HG03432 (cell line): ENCODE measurements around the gene NPB.

ENCODE experiments used
- ATAC-seq: cut with Tn5 transposase; IDR thresholded peaks from one replicate; pipeline ENCODE4 v1.9.1; 2021; ENCODE audit warnings: mild to moderate bottlenecking, moderate library complexity; ENCODE audit not compliant: unreplicated experiment

NPB gene

DNA sequence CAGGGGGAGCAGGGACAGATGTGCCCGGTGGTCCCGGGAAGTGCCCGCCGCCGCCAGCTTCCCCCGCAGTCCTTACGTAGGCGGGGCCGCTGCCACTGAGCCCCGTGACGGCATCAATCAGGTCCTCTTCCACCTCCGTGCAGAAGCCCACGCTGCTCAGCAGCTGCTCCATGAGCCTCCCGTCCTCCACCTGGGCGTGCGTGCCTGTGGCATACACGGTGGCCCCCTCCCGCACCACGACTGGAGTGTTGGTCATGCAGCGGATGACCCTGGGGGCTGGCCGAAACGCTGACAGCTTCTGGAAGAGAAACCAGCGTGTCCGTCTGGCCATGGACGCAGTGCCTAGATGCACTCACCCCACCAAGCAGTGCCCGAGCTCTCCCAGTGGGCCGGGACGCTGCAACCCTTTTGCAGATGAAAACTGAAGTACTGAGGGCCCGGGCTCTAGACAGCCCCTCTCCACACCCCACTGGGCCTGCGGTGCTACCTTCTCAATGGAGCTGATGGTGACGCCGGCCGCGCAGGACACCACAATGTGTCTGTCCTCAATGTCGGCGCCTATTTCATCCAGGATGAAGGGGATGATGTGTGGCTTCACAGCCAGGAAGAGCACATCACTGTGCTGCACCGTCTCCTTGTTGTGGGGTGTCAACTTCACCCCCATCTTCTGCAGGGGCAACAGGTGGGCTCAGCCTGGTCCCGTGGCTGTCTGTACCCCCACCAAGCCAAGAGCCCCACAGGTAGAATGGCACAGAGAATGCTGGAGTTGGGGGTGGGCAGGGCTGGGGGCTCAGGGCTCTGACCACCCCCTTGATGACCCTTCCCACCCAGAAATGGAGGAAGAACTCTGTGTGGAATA is 33.0 kb downstream of the NPB start:
- ATAC-seq, result no peak

DNA sequence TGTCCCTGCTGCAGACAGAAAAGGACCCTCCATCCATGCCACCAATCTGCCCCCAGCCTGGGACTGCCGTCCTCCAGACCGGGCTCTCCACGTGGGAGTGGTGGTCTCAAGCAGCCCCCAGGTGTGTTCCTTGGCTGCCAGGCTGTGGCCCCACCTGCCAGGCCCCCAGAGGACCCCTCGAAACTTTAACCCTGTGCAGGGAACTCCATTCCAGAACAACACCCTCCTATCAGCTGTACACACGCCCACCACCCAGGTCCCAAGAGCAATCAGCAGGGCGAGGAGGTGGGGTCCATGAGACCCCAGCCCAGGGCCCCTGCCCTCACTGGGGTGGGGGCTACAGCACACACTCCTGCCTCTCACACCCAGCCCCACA is 33.7 kb downstream of the NPB start:
- ATAC-seq, result no peak

DNA sequence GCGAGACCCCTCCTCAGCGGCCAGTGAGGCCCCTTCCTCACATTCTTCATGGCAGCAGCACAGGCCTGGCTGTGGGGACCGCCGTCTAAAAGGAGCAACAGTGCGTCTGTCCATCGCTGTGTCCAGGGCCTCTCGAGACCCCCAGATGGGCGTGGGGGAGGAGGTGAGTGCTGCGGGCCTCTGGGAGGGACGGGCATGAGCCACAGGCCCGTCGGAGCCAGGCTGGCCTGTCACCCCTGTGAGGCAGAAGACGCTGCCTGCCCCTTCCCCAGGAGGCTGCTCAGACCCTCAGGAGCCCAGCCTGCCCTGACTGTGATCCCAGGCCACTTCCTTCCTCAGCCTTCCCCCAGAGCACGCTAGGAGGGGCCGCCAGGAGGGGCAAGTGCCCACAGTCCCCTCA is 37.2 kb downstream of the NPB start:
- ATAC-seq, result no peak

DNA sequence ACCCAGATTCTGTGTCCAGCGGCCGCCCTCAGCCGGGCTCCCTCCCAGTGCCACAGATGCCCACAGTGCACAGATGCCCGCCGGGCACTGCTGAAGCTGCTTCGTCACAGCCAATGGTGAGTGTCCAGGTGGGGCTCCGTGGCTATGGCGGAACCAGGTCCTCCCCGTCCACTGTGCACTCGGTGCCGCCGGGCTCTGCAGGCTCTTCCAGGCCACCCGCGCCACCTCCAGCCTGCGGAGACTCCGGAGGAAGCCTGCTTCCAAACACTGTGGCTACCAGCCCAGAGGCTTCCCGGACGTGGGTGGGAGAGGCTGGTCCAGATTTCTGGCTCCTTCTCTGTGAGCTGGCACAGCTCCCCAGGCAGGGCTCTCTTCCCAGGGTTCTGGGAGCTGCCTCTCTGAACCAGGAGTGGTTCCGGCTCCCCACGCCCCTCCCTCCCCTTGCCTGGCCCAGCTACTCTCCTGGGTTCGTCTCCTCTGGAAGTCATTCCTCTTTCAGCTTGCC is 37.9 kb downstream of the NPB start:
- ATAC-seq, result no peak

DNA sequence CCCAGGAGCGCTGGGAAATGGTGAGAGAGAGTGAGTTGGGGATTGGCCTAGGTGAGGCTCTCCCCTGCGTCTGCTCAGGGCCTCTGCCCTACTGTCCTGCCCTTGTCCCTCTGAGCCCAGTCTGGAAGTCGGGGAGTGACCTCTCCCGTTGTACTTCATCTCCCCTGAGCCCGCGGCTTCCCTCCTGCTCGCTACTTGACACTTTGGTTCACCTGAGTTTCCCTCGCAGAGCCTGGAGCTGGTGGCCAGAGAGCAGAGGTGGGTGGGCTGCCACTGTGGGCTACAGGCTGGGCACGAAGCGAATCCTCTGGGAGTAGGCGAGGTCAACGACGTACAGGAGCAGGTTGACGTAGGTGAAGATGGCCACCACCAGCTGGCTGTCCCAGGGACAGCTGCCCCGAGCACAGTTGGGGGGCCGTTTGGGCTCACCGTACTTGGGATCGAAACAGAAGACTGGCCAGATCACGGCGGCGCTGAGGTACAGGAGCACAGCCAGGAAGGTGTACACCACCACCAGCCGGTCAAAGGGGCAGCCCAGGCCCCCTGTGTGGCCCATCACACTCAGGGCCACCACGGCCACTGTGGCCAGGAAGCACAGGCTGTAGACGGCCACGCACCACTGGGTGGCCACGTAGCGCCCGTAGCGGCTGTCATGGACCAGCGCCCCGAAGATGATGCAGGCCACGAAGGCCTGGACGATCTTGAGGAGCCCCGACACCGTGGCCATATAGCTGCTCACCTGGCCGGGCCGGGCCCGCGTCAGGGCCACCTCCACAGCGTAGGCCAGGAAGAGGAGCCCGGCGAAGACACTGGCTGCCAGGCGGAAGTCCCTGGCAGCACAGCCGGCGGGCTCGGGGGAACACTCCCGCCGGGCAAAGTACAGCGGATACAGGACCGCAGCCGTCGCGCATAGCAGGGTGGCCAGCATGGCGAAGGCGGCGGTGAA is 38.8 kb downstream of the NPB start:
- ATAC-seq, result no peak

DNA sequence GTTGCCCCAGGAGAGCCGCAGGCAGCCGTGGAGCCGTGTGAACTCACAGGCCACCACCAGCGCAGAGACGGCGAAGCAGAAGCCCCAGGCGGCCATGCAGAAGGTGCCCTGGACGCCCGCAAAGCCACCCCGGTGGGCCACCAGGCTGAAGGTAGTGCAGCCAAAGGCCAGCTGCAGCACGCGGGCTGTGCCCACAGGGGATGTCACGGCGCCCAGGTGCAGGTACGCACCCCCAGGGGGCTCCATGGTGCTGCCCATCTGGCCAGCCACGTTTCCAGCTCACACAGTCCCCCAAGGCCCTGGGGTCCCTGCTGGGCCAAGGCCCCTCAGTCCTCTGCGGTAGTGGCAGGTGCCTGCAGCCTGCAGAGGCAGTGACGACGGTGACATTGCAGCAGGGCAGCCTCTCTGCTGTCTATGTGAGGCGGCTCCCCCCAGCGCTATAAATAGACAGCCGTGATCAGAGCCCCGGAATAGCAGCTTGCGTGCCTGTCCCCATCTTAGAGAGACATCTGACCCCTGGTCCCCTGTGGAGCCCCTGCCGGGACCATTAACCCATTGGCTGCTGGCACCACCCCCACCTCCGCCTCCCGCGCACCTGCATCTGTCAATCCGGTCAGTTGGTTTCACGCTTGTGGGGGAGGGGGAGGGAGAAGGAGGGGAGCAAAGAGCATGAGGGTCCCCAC is 39.6 kb downstream of the NPB start:
- ATAC-seq, result no peak

DNA sequence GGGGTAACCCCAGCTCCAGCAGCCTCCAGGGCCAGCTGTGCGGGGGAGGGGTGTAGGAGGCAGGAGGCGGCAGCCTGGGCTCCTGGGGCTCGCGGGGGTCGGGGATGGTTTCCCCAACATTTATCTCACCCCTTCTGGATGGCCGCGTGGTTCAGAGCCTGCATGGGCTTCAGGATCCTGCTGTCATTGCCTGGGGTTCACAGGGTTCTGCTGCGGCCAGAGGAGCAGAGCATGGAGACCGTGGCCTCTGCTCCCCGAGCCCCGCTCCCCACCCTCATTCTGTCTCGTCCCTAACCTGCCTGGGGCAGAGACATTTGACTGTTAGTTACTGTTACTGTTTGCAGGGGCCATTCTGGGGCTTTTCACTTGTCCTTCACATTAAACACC is 40.1 kb downstream of the NPB start:
- no peak for ATAC-seq

DNA sequence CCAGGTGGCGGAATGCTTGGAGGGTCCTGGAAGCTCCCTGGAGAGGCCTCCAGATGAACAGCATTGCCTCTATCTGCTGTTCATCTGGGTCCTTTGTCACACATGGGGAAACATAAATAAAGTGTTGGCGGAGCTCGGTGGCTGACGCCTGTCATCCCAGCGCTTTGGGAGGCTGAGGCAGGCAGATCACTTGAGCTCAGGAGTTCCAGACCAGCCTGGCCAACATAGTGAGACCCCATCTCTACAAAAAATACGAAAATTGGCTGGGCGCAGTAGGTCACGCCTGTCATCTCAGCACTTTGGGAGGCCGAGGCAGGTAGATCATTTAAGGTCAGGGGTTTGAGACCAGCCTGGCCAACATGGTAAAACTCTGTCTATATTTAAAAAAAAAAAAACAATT is 42.8 kb downstream of the NPB start:
- no peak for ATAC-seq

DNA sequence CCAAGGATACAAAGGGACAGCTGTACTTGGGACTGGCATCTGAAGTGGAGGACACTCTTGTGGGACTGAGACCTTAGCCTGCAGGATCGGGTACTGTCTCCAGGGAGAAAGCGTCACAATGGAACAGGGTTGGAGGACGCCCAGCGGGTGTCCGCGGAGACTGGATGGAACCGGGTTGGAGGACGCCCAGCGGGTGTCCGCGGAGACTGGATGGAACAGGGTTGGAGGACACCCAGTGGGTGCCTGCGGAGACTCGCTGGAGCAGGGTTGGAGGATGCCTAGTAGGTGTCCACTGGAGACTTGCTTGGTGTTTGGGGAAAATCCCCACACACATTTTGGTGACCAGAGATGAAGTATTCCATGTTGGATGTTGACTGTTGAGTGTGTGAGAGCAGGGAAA is 45.2 kb downstream of the NPB start, which contains the start of gene MYADML2:
Gene MYADML2, minus strand, starts transcription at position 45 of the 400 bp plus-strand sequence. CDS start 5,492 bp downstream, outside the sequence.
- ATAC-seq, result no peak

DNA sequence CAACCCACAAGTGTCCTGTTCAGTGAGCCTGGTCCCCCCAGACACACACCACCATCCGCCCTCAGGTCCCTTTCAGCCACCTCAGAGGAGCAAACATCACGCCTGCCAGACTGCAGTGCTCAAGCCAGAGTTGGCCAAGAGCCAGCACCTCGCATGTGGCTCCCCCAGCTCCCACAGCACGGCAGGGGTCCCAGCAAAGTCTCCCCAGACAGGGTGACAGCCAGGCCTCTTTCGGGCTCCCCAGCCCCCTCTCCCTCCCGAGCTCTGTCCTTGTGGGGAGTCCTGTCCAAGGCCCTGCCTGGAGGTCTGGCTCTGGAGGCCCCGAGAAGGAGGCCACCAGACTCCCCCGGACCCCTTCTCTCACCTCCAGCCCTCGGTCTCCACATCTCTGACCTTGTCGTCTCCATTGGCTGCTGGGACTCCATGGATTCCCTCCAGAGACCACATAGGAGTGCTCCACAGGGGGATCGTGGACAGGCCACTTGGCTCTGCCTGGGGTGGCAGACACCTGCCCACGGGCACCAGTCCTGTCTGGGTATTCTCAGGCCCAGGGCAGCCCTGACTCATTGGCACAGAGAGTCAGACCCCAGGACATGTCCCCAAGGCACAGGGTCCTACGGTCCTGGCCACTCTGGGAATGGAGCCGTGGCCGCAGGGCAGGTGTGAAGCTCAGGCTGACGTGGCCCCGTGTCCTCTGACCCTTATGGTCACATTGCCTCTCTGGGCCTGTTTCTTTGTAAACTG is 46.8 kb downstream of the NPB start:
- ATAC-seq, result no peak

DNA sequence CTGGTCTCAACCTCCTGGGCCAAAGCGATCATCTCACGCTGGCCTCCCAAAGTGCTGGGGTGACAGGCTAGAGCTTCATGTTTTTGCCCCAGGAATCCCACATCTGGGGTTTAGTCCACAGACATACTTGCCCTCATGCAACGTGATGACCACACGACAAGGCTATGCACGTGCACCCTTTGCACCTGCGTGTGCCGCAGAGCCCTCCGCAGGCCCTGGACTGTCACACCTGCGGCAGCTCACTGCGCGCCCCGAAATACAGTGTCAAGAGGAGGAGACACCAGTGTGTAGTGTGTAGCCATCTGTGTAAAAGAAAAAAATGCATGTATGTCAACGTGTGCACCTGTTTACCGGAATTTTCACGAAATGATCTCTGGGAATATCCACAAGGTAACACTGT is 48.5 kb downstream of the NPB start:
- no peak for ATAC-seq

DNA sequence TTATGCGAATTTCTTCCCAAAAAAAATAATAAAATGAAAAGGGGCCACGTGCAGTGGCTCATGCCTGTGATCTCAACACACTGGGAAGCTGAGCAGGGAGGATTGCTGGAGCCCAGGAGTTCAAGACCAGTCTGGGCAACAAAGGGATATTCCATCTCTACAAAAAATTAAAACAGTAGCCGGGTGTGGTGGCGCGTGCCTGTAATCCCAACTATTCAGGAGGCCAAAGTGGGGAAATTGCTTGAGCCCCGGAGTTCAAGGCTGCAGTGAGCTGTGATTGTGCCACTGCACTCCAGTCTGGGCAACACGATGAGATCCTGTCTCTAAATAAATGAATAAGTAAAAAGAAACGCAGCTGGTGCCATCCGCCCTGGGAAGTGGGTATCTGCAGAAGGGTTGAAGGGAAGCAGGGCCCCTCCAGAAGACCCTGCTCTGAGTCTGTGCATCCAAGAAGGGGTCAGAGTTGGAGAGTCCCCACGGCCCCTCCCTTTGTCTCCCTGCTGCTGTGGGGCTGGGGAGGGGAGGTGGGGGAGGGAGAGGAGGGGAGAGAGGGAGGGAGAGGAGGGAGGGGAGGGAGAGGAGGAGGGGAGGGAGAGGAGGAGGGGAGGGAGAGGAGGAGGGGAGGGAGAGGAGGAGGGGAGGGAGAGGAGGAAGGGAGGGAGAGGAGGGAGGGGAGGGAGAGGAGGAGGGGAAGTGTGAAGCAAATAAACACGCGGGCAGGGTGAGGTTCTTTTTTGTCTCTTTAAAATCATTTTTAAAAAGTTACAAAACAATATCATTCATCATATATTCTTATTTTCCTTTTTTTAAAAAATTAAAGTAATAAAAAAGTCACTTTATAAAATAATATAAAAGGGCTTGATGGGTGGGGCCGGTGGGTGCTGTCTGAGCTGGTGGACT is 50.0 kb downstream of the NPB start:
- no peak for ATAC-seq
